Measurements from ENCODE around the gene LRRTM4.

GRCh38 chr2:76711490-76711889 lies 810.7 kb downstream of the LRRTM4 start:
- TF ChIP-seq CTCF (IDR thresholded peaks at IDR 0.05) = no peak
- TF ChIP-seq POLR2A (IDR thresholded peaks at IDR 0.05) = no peak

All from lower leg skin (tissue), 3 donors.